Testis (tissue), 3 donors: ENCODE results near the gene FAM171A2. TPM values are rescaled to one million over a fixed set of nuclear protein-coding genes. Genes with fewer than 3 reads are reported as not detected.
A peak's percentile ranks its signal among the peaks of the same experiment; 100 is the strongest.

Experiments used
- DNase-seq: peaks from one replicate; pipeline ENCODE4 v3.0.0-alpha.2; 2019
- H3K27ac ChIP-seq, 2 donors: fragments of 200-600 bp; sonication (generic); one replicate each; pipeline ENCODE4 v1.5.1; 2019
- H3K27me3 ChIP-seq: fragments of 200-600 bp; sonication (generic); one replicate; pipeline ENCODE4 v1.5.1; 2019
- H3K36me3 ChIP-seq: fragments of 200-600 bp; sonication (generic); one replicate; pipeline ENCODE4 v1.5.1; 2017; ENCODE audit warnings: low read depth; ENCODE audit errors: missing control alignments
- H3K4me1 ChIP-seq: fragments of 200-600 bp; sonication (generic); one replicate; pipeline ENCODE4 v1.5.1; 2019
- H3K4me3 ChIP-seq, 2 donors: fragments of 200-600 bp; sonication (generic); one replicate each; pipeline ENCODE4 v1.5.1; 2017 to 2019
- H3K9me3 ChIP-seq: fragments of 200-600 bp; sonication (generic); one replicate; pipeline ENCODE4 v1.5.1; 2017
- CTCF ChIP-seq, 3 experiments: fragments of 450-650 bp in 2 of 3; fragments of 200-600 bp in 1 of 3; sonication (generic) in 1 of 3; IDR thresholded peaks; one replicate each; pipeline ENCODE4 v1.5.1; 2016 to 2019; ENCODE audit warnings: antibody characterized with exemption in 3 of 3, mild to moderate bottlenecking in 2 of 3, moderate library complexity in 1 of 3
- POLR2A ChIP-seq: fragments of 450-650 bp; IDR thresholded peaks from one replicate; pipeline ENCODE4 v1.6.1; 2017; ENCODE audit warnings: antibody characterized with exemption, mild to moderate bottlenecking, moderate library complexity
- WGBS, 2 donors: methylation state at CpG; one replicate each; pipeline ENCODE4 v1.1.5; 2018; 5-methylcytosine and 5-hydroxymethylcytosine counted together
- intact Hi-C: fragments of 100-400 bp; cut with DNase I; formaldehyde crosslinking; loops from one replicate; pipeline ENCODE4 v1.15.1; 2023; ENCODE audit warnings: low total_unique reads
- polyA plus RNA-seq: library from polyadenylated mRNA; stranded (reverse); fragments of 350-450 nt; fragmentation: Illumina TruSeq; extraction: RNeasy Lipid Tissue Mini Kit (QIAGEN cat#74804); gene quantifications from one replicate; pipeline ENCODE4 v1.2.3, GENCODE V29; 2014; ENCODE audit warnings: low read depth, low replicate concordance; ENCODE audit not compliant: insufficient read depth
- total RNA-seq, 2 donors: library from RNA; depleted of rRNA; stranded (reverse); fragments of >200 nt; gene quantifications; one replicate each; pipeline ENCODE4 v1.2.3, GENCODE V29; 2016

FAM171A2 gene
- total and polyA plus RNA-seq, 3 donors from 2014 or later = 1.3 to 3.6 (median 2.0) TPM

- TF ChIP-seq CTCF (IDR thresholded peaks at IDR 0.05) (no peak), POLR2A (no peak)
- H3K27ac ChIP-seq = peak overlapping the region in 1 of 2 donors; percentile 56
- H3K9me3 ChIP-seq = no peaks in the 10 kb centered on the region
- H3K4me3 ChIP-seq = peak overlapping the region; percentile 34 to 47
- peak; percentile 61 for DNase-seq
- H3K36me3 ChIP-seq = no peaks in the 10 kb centered on the region
- H3K27me3 ChIP-seq = no peaks in the 10 kb centered on the region
- 32 to 40% methylated on average over 12 to 90 of the region's 98 CpGs for WGBS, 2 donors
- H3K4me1 ChIP-seq = no peaks in the 10 kb centered on the region
- intact Hi-C loops = no loop called here
Measured at GRCh38 chr17:44353672-44354331, 9.9 kb downstream of the FAM171A2 start.

- no peak for DNase-seq
- intact Hi-C loops = no loop called here
Measured at GRCh38 chr17:44352828-44353671, 10.6 kb downstream of the FAM171A2 start.

GRCh38 chr17:44351961-44352827, 11.5 kb downstream of the FAM171A2 start:
- Histone ChIP-seq H3K27me3 (no peaks in the 10 kb centered on the region), H3K36me3 (no peaks in the 10 kb centered on the region), H3K4me1 (no peaks in the 10 kb centered on the region), H3K9me3 (no peaks in the 10 kb centered on the region), H3K27ac (no peak overlapping the region), H3K4me3 (no peak overlapping the region)
- WGBS, 2 donors = 77 to 81% methylated on average over 12 to 35 of the region's 36 CpGs
- TF ChIP-seq CTCF (IDR thresholded peaks at IDR 0.05) = no peak
- no peak for TF ChIP-seq POLR2A
- intact Hi-C loops = no loop called here
- DNase-seq = no peak

More at GRCh38 chr17:44352828-44353671, 10.6 kb downstream of the FAM171A2 start:
- Histone ChIP-seq H3K36me3 (no peaks in the 10 kb centered on the region), H3K9me3 (no peaks in the 10 kb centered on the region), H3K4me1 (no peaks in the 10 kb centered on the region), H3K27me3 (no peaks in the 10 kb centered on the region), H3K27ac (peak overlapping the region in 1 of 2 donors; percentile 56), H3K4me3 (peak overlapping the region; percentile 34 to 47)
- WGBS, 2 donors = 42% methylated on average over 13 to 22 of the region's 22 CpGs
- no peak for TF ChIP-seq CTCF (IDR thresholded peaks at IDR 0.05)
- TF ChIP-seq POLR2A = no peak

- 75 to 90% methylated on average over 2 to 8 of the region's 8 CpGs for WGBS, 2 donors
- Histone ChIP-seq H3K36me3 (no peaks in the 10 kb centered on the region), H3K27ac (no peak overlapping the region), H3K4me1 (peaks cover 2% of the 10 kb centered on the region), H3K9me3 (no peaks in the 10 kb centered on the region), H3K4me3 (no peak overlapping the region), H3K27me3 (no peaks in the 10 kb centered on the region)
- no peak for TF ChIP-seq CTCF (IDR thresholded peaks at IDR 0.05)
- no peak for TF ChIP-seq POLR2A
- DNase-seq = no peak
- intact Hi-C loops = no loop called here
Measured at GRCh38 chr17:44351464-44351863, 12.2 kb downstream of the FAM171A2 start.
